GM21447 (cell line): Measurements from ENCODE around the gene TENM4.

Experiments used
- ATAC-seq: cut with Tn5 transposase; IDR thresholded peaks from one replicate; pipeline ENCODE4 v1.9.1; 2021; ENCODE audit not compliant: unreplicated experiment

TENM4 gene

DNA sequence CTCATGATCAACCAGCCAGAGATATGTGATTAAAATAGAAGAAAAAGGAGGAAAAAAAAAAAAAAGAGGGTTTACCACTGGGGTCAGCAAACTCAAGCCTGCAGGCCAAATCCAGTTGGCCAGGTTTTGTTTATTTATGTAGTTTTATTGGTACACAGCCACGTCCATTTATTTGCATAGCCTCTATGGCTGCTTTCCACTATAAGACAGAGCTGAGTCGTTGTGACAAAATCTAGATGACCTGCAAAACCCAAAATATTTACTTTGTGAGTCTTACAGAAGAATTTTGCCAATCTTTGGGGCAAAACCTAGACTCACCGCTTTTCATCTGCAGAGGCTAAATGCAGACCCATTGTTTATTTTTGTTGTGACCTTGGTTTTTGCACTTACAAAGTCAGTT, 87.1 kb downstream of the TENM4 start:
- ATAC-seq: no peak

- ATAC-seq: no peak
Measured at GRCh38 chr11:79352349-79352703, 88.5 kb downstream of the TENM4 start.

DNA sequence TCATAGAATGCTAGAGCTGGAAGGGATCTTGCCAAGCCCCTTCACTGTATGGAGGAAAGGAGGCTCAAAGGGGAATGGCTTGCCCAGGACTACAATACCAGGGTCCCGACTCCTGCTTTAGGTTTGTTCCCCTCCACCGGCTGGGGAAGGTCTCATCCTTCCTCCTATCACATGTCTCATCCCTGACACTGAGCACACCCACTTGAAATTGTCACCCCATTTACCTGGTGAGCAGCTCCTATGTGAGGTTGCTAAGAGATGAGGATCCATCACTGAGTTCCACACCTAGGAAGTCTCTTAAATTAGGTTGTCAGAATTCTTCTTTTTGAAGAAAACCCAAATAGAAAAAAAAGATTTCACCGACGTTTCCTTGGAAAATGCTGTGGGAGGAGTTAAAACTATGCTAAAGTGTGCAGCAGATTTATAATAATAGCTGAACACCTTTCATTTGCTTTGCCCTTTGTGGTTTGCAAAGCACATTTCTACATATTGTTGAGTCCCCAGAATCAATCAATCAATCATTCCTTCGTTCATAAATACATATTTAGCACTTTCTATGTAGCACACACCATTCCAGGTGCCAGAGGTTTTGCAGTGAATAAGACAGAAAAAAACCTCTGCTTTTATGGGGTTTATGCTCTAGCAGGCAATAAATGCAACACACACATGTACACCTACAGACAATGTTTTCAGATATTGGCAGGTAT, 91.7 kb downstream of the TENM4 start:
- no peak for ATAC-seq

GRCh38 chr11:79346021-79346420, 94.8 kb downstream of the TENM4 start:
- no peak for ATAC-seq

- ATAC-seq: no peak
Measured at GRCh38 chr11:79344753-79345294, 96.0 kb downstream of the TENM4 start.

DNA sequence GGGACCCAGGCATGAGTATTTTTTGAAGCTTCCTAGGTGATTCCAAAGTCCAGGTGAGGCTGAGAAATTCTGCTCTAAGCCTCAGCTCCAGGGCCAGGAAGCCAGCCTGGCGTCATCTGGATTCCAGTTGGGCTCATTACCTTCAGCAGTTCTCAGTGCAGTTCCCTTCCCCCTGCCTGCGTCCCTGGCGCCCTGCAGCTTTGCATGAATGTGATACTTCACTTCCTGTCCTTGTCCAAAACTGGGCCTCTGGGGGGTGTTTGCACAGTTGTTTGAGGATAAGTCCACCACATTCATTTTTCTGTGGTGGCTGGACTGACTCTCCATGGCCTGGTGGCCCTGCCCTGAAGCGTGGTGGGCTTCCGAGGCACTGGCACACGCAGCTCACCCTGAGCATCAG, 98.1 kb downstream of the TENM4 start:
- no peak for ATAC-seq

DNA sequence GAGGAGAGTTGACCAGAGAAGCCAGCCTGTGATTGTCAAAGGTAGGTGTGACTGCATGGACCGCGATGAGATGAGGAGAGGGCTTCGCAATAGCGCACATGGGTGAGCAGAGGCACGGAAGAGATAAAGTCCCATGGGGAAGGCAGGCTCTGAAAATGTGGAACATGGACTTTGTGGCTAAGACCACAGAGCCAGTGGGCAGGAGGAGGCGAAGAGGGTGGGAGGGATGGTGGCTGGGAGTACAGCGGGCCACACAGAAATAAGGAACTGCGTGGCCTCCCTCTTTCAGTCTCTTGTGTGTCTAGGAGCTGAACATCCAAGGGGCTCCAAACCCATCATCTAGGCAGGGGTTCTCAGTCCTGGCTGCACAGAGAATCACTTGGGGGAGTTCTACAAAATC, 98.6 kb downstream of the TENM4 start:
- ATAC-seq: no peak

DNA sequence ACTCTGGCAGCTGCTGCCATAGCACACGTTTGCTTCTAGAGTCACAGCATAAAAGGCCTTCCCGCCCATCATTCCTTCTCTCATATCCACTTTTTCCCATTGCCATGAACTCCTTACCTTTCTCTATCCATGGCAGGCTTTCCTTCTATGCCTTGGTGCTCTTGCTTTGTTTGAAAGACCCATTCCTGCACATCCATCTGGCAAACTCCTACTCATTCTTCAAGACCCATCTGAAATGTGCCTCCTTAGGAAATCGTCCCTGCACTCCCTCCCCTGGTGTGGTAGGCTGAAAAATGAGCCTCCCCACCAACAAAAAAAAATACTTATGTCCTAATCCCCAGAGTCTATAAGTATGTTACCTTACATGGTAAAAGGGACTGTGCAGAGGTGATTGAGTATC, 100.3 kb downstream of the TENM4 start:
- ATAC-seq: no peak

DNA sequence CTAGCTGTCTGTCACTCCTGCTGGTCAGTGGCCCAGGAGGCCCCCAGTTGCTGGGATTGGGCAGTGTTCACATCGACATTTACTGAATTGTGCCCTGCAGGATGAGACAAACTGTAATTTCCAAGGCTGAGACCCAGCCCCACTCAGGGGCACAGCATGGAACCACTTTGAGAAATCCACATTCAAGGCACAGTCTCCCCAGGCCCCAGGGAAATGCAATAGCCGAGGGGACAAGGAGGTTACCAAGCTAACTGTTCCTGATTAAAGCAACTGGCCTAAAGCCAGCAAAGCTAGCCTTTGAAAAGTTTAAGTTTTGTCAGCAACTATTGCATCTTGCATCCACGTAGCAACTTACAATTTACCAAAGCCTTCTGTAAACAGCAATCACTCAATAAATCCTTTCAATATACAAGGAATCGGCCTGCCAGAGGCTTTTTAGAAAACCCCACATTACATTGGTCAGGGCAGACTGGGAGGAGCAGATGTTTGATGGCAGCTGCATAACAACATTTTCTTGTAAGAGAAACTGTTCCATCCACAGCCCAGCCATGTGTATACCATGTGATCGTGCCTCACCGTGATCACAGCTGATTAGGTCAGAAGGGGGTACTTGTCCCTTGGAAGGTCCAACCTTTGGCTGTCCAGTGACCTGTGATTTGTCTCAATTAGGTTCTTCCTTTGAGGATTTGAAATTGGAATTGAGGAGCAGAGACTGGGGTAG, 103.9 kb downstream of the TENM4 start:
- ATAC-seq: no peak

- ATAC-seq: no peak
Measured at GRCh38 chr11:79335681-79336080, 105.1 kb downstream of the TENM4 start.

- ATAC-seq: no peak
Measured at GRCh38 chr11:79333355-79333754, 107.5 kb downstream of the TENM4 start.

- no peak for ATAC-seq
Measured at GRCh38 chr11:79332017-79332416, 108.8 kb downstream of the TENM4 start.

DNA sequence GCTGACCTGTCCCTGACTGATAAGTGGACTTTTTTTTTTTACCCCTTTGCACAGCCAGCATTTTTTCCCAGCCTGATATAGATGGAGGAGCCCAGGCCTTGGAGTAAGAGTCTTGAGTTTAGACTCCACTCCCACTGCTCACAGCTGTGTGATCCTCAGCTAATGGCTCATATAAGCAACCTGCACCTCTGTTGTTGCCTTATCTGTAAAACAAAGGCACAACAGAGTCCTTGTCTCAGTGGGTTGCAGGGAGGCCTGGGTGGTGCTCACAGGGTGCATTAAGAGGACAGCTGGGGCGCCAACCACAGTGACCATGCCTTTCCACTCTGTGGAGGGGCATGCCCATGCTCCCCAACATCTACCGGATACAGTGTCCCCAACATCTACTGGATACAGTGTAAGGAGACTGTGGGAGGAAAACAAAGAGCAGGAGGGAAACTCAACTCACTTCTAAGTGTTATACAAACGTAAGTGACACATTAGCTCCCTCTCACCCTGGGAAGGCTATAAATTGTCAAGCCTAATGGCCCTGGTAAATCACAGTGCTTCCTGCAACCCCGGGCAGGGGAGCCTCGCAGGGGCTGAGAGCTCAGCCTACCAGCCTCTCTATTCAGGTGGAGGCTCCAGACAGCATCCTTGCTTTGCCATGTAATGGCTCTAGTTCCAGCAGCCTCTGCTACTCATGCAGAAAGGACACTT, 109.5 kb downstream of the TENM4 start:
- ATAC-seq: no peak

- no peak for ATAC-seq
Measured at GRCh38 chr11:79330651-79331050, 110.2 kb downstream of the TENM4 start.

DNA sequence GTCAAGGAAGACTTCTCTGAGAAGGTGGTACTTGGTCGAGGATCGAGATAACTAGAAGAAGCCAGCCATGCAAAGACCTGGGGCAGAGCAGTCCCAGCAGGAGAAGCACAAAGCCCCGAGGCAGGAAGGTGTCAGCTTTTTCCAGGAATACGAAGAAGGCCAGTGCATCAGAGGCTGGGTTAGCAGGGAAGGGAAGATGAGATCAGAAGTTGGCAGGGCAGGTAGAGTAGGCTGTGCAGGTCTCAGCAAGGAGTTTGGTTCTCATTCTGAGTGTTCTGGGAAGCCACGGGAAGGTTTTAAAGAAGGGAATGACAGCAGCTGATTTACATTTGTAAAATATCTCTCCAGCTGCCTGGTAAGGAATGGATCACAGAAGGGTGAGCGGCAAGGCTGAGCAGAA, 111.3 kb downstream of the TENM4 start:
- ATAC-seq: no peak

GRCh38 chr11:79328402-79328801, 112.4 kb downstream of the TENM4 start:
- ATAC-seq: no peak

GRCh38 chr11:79325851-79326250, 115.0 kb downstream of the TENM4 start:
- no peak for ATAC-seq

DNA sequence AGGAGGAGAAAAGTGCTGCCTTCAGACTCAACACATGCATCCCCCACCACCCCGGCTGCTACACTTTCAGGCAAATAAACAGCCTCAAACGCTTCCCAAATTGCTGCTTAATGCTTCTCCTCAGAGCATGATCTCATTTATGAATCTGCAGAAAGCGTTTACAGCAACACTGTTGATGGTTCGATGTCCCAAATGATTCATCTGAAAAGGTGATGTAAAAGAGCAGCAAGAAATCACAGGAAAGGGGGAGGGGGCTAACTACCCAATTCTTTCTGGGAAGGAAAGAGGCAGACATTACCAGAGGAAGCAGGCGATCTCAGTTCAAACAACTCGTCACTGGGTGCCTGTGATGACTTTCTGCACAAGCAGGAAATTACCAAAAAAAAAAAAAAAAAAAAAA, 119.6 kb downstream of the TENM4 start:
- no peak for ATAC-seq

DNA sequence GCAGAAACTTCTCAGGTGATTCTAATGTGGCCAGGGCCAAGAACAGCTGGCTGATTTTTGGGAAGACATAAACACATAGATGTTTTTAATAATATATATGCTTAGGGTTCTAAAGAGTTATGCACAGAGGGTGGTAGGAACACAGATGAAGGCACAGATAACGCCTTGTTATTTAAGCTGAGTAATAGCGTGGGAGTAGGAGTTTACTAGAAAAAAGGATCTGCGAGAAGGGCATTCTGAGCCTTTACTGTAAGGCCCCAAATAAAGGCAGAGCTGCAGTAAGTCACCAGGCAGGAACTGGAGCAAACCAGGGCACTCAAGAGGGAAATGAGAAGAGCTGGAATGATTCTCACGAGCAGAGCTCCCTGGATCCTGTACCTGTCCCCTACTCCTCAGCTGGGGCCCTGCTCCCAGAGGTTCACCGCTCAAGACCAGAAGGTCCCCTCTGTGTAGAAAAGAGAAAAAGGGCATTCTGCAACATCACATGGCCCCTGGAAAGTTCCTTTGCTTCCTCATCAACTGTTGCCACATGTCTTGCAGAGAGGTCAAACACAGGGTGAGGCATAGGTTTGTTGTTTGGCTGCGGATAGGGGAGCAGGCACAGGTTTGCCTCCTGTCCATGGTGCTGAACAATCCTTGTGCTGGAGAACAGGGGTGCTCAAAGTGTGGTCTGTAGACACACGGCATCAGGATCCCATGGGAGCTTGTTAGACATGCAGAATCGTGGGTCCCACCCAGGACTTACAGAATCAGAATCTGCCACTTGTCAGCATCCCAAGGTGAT, 125.7 kb downstream of the TENM4 start:
- ATAC-seq: no peak

- no peak for ATAC-seq
Measured at GRCh38 chr11:79313530-79313913, 127.3 kb downstream of the TENM4 start.
